Kidney epithelial cell (primary cell): ENCODE measurements around the gene ZBTB46. TPM values are rescaled to one million over a fixed set of nuclear protein-coding genes. Genes with fewer than 3 reads are reported as not detected.

ENCODE experiments used
- DNase-seq: peaks from one replicate; pipeline ENCODE4 v3.0.0-alpha.2; 2010; ENCODE audit warnings: low read depth
- H3K27me3 ChIP-seq: 2 replicates; pipeline ENCODE4 v1.6.0; 2011; ENCODE audit warnings: low read length; ENCODE audit not compliant: control insufficient read depth, insufficient read depth
- H3K36me3 ChIP-seq: 2 replicates; pipeline ENCODE4 v1.5.1; 2011; ENCODE audit warnings: low read length; ENCODE audit not compliant: control insufficient read depth, insufficient read depth
- H3K4me3 ChIP-seq: 2 replicates; pipeline ENCODE4 v1.5.1; 2011; ENCODE audit warnings: low read depth, mild to moderate bottlenecking, control low read depth, low read length
- total RNA-seq: library from RNA; depleted of rRNA; stranded (reverse); fragments of >200 nt; gene quantifications from 2 replicates; pipeline ENCODE4 v1.2.3, GENCODE V29; 2015
- TF ChIP-seq, protein P1 (sequence below): IDR thresholded peaks from 2 replicates; pipeline ENCODE4 v1.5.1; 2011; ENCODE audit warnings: mild to moderate bottlenecking, moderate library complexity, low read length, control low read depth, inconsistent platforms; ENCODE audit not compliant: insufficient read depth, poor library complexity, severe bottlenecking

The ZBTB46 gene
- total RNA-seq, 1 donor from 2014 or later, result 7.8 TPM

DNA sequence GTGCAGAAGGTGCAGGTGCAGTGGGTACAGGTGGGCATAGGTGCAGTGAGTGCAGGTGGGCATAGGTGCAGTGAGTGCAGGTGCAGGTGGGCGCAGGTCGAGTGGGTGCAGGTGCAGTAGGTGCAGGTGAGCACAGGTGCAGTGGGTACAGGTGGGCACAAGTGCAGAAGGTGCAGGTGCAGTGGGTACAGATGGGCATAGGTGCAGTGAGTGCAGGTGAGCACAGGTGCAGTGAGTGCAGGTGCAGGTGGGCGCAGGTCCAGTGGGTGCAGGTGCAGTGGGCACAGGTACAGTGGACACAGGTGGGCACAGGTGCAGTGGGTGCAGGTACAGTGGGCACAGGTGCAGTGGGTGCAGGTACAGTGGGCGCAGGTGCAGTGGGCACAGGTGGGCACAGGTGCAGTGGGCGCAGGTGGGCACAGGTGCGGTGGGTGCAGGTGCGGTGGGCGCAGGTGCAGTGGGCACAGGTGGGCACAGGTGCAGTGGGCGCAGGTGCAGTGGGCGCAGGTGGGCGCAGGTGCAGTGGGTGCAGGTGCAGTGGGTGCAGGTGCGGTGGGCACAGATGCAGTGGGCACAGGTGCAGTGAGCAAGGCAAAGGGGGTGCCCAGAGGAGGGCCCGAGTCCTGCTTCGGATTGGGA is 15.3 kb downstream of the ZBTB46 start:
- H3K36me3 ChIP-seq, result no peaks in the 10 kb centered on the region
- TF ChIP-seq, protein P1, sequence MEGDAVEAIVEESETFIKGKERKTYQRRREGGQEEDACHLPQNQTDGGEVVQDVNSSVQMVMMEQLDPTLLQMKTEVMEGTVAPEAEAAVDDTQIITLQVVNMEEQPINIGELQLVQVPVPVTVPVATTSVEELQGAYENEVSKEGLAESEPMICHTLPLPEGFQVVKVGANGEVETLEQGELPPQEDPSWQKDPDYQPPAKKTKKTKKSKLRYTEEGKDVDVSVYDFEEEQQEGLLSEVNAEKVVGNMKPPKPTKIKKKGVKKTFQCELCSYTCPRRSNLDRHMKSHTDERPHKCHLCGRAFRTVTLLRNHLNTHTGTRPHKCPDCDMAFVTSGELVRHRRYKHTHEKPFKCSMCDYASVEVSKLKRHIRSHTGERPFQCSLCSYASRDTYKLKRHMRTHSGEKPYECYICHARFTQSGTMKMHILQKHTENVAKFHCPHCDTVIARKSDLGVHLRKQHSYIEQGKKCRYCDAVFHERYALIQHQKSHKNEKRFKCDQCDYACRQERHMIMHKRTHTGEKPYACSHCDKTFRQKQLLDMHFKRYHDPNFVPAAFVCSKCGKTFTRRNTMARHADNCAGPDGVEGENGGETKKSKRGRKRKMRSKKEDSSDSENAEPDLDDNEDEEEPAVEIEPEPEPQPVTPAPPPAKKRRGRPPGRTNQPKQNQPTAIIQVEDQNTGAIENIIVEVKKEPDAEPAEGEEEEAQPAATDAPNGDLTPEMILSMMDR, result no peak
- H3K27me3 ChIP-seq, result peaks cover 5% of the 10 kb centered on the region
- H3K4me3 ChIP-seq, result no peak overlapping the region
- no peak for DNase-seq

DNA sequence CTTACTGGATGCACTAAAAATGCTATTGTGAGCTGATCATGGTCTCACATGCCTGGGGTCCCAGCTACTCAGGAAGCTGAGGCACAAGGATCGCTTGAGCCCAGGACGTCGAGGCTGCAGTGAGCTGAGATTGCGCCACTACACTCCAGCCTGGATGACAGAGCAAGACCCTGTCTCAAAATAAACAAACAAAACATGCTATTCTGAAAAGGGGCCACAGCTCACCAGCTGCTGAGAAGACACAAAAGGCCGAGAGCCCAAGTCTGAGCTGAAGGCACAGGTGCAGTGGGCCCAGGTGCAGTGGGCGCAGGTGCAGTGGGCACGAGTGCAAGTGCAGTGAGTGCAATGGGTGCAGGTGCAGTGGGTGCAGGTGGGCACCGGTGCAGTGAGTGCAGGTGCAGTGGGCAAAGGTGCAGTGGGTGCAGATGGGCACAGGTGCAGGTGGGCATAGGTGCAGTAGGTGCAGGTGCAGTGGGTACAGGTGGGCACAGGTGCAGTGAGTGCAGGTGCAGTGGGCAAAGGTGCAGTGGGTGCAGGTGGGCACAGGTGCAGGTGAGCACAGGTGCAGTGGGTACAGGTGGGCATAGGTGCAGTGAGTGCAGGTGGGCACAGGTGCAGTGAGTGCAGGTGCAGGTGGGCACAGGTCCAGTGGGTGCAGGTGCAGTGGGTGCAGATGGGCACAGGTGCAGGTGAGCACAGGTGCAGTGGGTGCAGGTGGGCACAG is 16.0 kb downstream of the ZBTB46 start:
- no peak for DNase-seq
- H3K4me3 ChIP-seq, result no peak overlapping the region
- TF ChIP-seq, protein P1, result no peak
- H3K36me3 ChIP-seq, result no peaks in the 10 kb centered on the region
- peaks cover 5% of the 10 kb centered on the region for H3K27me3 ChIP-seq

GRCh38 chr20:63811491-63811875 is 19.6 kb downstream of the ZBTB46 start:
- Histone ChIP-seq H3K36me3 (no peaks in the 10 kb centered on the region), H3K27me3 (peaks cover 2% of the 10 kb centered on the region), H3K4me3 (no peak overlapping the region)
- TF ChIP-seq, protein P1, result no peak
- no peak for DNase-seq

DNA sequence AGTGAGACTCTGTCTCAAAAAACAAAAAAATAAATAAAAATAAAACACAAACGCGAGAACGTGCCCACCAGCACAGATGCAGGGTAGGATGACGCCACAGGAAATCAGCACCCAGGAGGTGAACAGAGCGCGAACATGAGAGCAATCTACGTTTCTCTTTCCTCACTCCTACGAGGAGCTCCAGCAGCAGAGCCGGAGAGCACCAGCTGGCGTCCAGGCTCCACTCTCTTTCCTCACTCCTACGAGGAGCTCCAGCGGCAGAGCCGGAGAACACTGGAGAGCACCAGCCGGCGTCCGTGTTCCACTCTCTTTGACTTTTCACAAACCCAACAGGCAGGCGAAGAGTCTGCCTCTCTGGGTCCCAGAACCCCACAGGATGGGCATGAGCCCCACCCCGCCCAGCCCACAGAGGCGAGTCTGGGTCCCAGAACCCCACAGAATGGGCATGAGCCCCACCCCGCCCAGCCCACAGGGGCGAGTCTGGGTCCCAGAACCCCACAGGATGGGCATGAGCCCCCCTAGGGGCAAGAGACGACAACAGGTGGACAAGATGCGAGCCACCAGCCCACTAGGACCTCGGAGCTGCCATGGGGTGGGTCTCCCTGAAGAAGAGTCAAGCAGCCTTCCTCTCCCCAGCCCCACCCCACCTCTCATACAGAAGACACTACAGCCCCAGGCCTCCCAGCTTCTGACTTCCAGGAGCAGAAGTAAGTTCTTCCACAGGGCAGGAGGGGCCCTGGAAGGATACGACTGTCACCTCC is 20.2 kb downstream of the ZBTB46 start:
- Histone ChIP-seq H3K4me3 (no peak overlapping the region), H3K27me3 (peaks cover 2% of the 10 kb centered on the region), H3K36me3 (no peaks in the 10 kb centered on the region)
- DNase-seq, result no peak
- TF ChIP-seq, protein P1, result no peak

DNA sequence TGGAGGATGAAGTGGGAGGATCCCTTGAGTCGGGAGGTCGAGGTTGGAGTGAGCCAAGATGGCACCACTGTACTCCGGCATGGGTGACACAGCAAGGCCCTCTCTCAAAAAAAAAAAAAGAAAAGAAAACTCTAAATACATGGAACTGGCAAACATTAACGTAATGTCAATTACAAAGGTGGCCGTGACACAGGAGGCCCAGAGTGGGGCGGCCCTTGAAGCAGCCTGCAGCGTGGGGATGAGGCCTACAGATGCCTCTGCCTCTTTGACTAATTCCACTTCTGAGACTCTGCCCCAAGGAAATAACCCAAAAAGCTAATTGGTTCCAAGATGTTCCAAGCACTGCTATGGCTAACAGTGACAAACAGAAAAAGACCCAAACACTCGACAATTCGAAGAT is 21.2 kb downstream of the ZBTB46 start:
- TF ChIP-seq, protein P1, result no peak
- DNase-seq, result no peak
- Histone ChIP-seq H3K27me3 (peaks cover 2% of the 10 kb centered on the region), H3K36me3 (no peaks in the 10 kb centered on the region), H3K4me3 (no peak overlapping the region)
